ENCODE data around the gene GPR142. TPM values are rescaled to one million over a fixed set of nuclear protein-coding genes. Genes with fewer than 3 reads are reported as not detected.

Gene GPR142
- total and polyA plus RNA-seq, 3 donors from 2014 or later = 0.51 to 0.87 (median 0.55) TPM

GRCh38 chr17:74393346-74393942 is 26.1 kb downstream of the GPR142 start:
- Histone ChIP-seq H3K27me3 (no peaks in the 10 kb centered on the region), H3K9me3 (no peaks in the 10 kb centered on the region), H3K36me3 (ENCODE audit: low read depth, missing control alignments) (no peaks in the 10 kb centered on the region), H3K27ac (no peak overlapping the region), H3K4me1 (no peaks in the 10 kb centered on the region), H3K4me3 (no peak overlapping the region)
- peak; percentile 32 for DNase-seq
- intact Hi-C loops (cut with DNase I; ENCODE audit: low total_unique reads) = no loop called here
- TF ChIP-seq CTCF (IDR thresholded peaks at IDR 0.05) = no peak
- no peak for TF ChIP-seq POLR2A (IDR thresholded peaks at IDR 0.05)
- WGBS, 2 donors = 64 to 65% methylated on average over 6 of the region's 6 CpGs

GRCh38 chr17:74394275-74394950 is 27.1 kb downstream of the GPR142 start:
- DNase-seq = no peak
- Histone ChIP-seq H3K4me1 (no peaks in the 10 kb centered on the region), H3K27ac (no peak overlapping the region), H3K36me3 (ENCODE audit: low read depth, missing control alignments) (no peaks in the 10 kb centered on the region), H3K4me3 (no peak overlapping the region), H3K9me3 (no peaks in the 10 kb centered on the region), H3K27me3 (no peaks in the 10 kb centered on the region)
- TF ChIP-seq CTCF (IDR thresholded peaks at IDR 0.05) (no peak), POLR2A (IDR thresholded peaks at IDR 0.05) (no peak)
- intact Hi-C loops (cut with DNase I; ENCODE audit: low total_unique reads) = no loop called here
- WGBS, 2 donors = 79 to 83% methylated on average over 12 of the region's 12 CpGs

GRCh38 chr17:74394977-74395376 is 27.7 kb downstream of the GPR142 start:
- H3K36me3 ChIP-seq (ENCODE audit: low read depth, missing control alignments) = no peaks in the 10 kb centered on the region
- no peak overlapping the region for H3K27ac ChIP-seq
- DNase-seq = no peak
- H3K4me1 ChIP-seq = no peaks in the 10 kb centered on the region
- H3K4me3 ChIP-seq = no peak overlapping the region
- H3K27me3 ChIP-seq = no peaks in the 10 kb centered on the region
- no peaks in the 10 kb centered on the region for H3K9me3 ChIP-seq
- TF ChIP-seq CTCF (IDR thresholded peaks at IDR 0.05) (no peak), POLR2A (IDR thresholded peaks at IDR 0.05) (no peak)
- intact Hi-C loops (cut with DNase I; ENCODE audit: low total_unique reads) = no loop called here
- 91 to 95% methylated on average over 6 to 7 of the region's 7 CpGs for WGBS, 2 donors

GRCh38 chr17:74396567-74396966 is 29.3 kb downstream of the GPR142 start:
- 92 to 96% methylated on average over 4 of the region's 4 CpGs for WGBS, 2 donors
- Histone ChIP-seq H3K27me3 (no peaks in the 10 kb centered on the region), H3K4me1 (no peaks in the 10 kb centered on the region), H3K36me3 (ENCODE audit: low read depth, missing control alignments) (no peaks in the 10 kb centered on the region), H3K9me3 (no peaks in the 10 kb centered on the region), H3K27ac (no peak overlapping the region), H3K4me3 (no peak overlapping the region)
- intact Hi-C loops (cut with DNase I; ENCODE audit: low total_unique reads) = no loop called here
- TF ChIP-seq POLR2A (IDR thresholded peaks at IDR 0.05) = no peak
- TF ChIP-seq CTCF (IDR thresholded peaks at IDR 0.05) = no peak
- DNase-seq = no peak

- no peak for DNase-seq
- no peaks in the 10 kb centered on the region for H3K9me3 ChIP-seq
- WGBS, 2 donors = 84 to 98% methylated on average over 7 of the region's 7 CpGs
- intact Hi-C loops (cut with DNase I; ENCODE audit: low total_unique reads) = no loop called here
- H3K27me3 ChIP-seq = no peaks in the 10 kb centered on the region
- no peaks in the 10 kb centered on the region for H3K36me3 ChIP-seq (ENCODE audit: low read depth, missing control alignments)
- H3K4me1 ChIP-seq = no peaks in the 10 kb centered on the region
- TF ChIP-seq CTCF (IDR thresholded peaks at IDR 0.05) (no peak), POLR2A (IDR thresholded peaks at IDR 0.05) (no peak)
- H3K4me3 ChIP-seq = no peak overlapping the region
- H3K27ac ChIP-seq = no peak overlapping the region
Measured at GRCh38 chr17:74402048-74402447, 34.7 kb downstream of the GPR142 start.
